H1 (cell line): ENCODE data around the gene BPIFA2. TPM values are rescaled to one million over a fixed set of nuclear protein-coding genes. Genes with fewer than 3 reads are reported as not detected.

ENCODE experiments used
- CHD7 ChIP-seq: fragments of 300-600 bp; sonication (generic); IDR thresholded peaks from 2 replicates; pipeline ENCODE4 v1.7.1; 2012; ENCODE audit warnings: low read length, moderate library complexity, mild to moderate bottlenecking, inconsistent platforms; ENCODE audit not compliant: insufficient replicate concordance
- CTBP2 ChIP-seq: IDR thresholded peaks from 2 replicates; pipeline ENCODE4 v1.7.0; 2011; ENCODE audit warnings: borderline replicate concordance, mild to moderate bottlenecking, moderate library complexity, mixed read lengths, low read length; ENCODE audit not compliant: insufficient read depth, insufficient read length
- CTCF ChIP-seq, 3 experiments: IDR thresholded peaks; 1 replicate in 2 of 3; 2 replicates in 1 of 3; pipeline versions ENCODE4 v1.5.1 to v1.6.1; 2011; ENCODE audit warnings: low read length in 3 of 3, mild to moderate bottlenecking in 3 of 3, inconsistent platforms in 2 of 3, low read depth in 1 of 3, moderate library complexity in 1 of 3; ENCODE audit not compliant: insufficient read depth in 1 of 3; ENCODE audit errors: control extremely low read depth in 1 of 3
- TAF7 ChIP-seq: optimal IDR thresholded peaks from 2 replicates; pipeline ENCODE3; 2011; ENCODE audit warnings: low read depth, mild to moderate bottlenecking, inconsistent platforms, low read length, moderate library complexity, borderline replicate concordance
- polyA plus RNA-seq, 7 experiments: library from polyadenylated mRNA; depleted of rRNA in 3 of 7; stranded (reverse) in 5 of 7; unstranded in 2 of 7; fragments of >200 nt in 5 of 7; fragments of 200-250 nt in 2 of 7; gene quantifications; 1 replicate in 5 of 7; 2 replicates in 1 of 7; 4 replicates in 1 of 7; pipeline versions ENCODE4 v1.2.1 to v1.2.3, GENCODE V29; 2011 to 2013; ENCODE audit warnings: missing spikeins in 2 of 7, mixed read lengths in 2 of 7
- total RNA-seq: library from RNA; stranded (reverse); fragmentation: NEBNext Ultra II Directional; extraction: Animal tissue kit (Norgen Biotek cat#: 25700); gene quantifications from 2 replicates; pipeline ENCODE4 v1.2.1, GENCODE V29; 2021

Gene BPIFA2
- total and polyA plus RNA-seq, 2 of the 8 experiments (the other 6 are each of a cell fraction or from before 2014, with no cell fraction given) = not detected

- no peak for TF ChIP-seq CHD7
- TF ChIP-seq CTCF (IDR thresholded peaks at IDR 0.05; ENCODE audit: control extremely low read depth in 1 of 3, insufficient read depth in 1 of 3, low read depth in 1 of 3, low read length in 3 of 3) = no peak
- TF ChIP-seq CTBP2 = no peak
- TF ChIP-seq TAF7 = no peak
These were observed 19.9 kb upstream of the BPIFA2 start (continued) for GRCh38 chr20:33148040-33148439.
